Activated naive CD8-positive, alpha-beta T cell treated with anti-CD3 and anti-CD28 coated beads for 36 hours (primary cell): ENCODE measurements around the gene GNG7. TPM values are rescaled to one million over a fixed set of nuclear protein-coding genes. Genes with fewer than 3 reads are reported as not detected.

Experiments used
- DNase-seq: peaks from one replicate; pipeline ENCODE4 v3.0.0; 2021
- H3K27ac Mint-ChIP-seq: one replicate; pipeline ENCODE4 v1.8.0; 2022; ENCODE audit warnings: mild to moderate bottlenecking, moderate library complexity, mixed read lengths
- H3K27me3 Mint-ChIP-seq: one replicate; pipeline ENCODE4 v1.8.0; 2022; ENCODE audit warnings: mild to moderate bottlenecking, mixed read lengths
- H3K36me3 Mint-ChIP-seq: one replicate; pipeline ENCODE4 v1.8.0; 2021; ENCODE audit warnings: mild to moderate bottlenecking, mixed read lengths
- H3K4me1 Mint-ChIP-seq: one replicate; pipeline ENCODE4 v1.8.0; 2021; ENCODE audit warnings: mixed read lengths
- H3K4me3 Mint-ChIP-seq: one replicate; pipeline ENCODE4 v1.8.0; 2022; ENCODE audit warnings: mild to moderate bottlenecking, moderate library complexity, mixed read lengths
- H3K9me3 Mint-ChIP-seq: one replicate; pipeline ENCODE4 v1.8.0; 2022; ENCODE audit warnings: mixed read lengths
- total RNA-seq, 2 experiments: library from RNA; stranded (reverse); gene quantifications; one replicate each; pipeline ENCODE4 v1.2.3, GENCODE V29; 2021

Gene GNG7
- total RNA-seq, 2 experiments from 2014 or later = 0.36 to 0.45 TPM

DNA sequence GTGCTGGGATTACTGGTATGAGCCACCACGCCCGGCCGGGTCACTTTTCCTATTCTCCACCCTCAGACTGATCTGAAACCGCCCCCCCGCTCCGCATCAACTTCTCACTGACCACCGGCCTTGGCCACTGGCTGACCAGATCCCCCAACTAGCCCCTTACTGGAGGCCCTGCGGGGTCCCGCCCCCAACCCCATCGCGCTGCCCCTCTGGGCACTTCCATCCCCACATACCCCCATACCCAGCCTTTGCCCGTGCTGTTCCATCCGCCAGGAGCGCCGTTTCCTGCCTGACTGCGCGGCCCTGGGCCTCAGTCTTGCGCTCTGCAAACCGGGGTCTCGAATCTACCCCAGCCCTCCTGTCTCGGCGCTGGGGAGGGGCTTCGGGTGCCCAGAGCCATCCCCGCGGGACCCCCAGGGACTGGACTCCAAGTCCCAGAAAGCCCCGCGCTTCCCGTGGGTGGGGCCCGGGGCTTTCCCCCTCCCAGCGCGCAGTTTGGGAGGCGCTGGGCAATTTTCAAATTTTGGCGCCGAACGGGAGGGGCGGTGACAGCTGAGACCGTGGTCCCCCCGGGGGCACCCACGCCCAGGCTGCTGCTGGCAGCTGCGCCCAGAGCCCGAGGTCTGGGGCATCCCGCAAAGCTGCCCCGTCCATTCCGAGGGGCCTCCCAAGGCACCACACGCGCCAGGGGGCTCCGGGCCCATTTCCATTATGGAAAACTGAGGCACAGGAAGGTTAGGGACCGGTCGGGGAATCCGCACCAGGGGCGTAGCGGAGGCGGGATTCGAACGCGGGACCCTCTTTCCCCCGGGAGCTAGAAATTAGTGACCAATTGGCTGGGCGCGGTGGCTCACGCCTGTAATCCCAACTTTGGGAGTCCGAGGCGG is 240.5 kb downstream of the GNG7 start:
- Mint-ChIP-seq H3K4me1 (peaks cover 12% of the 10 kb centered on the region), H3K27ac (peak overlapping the region; percentile 69), H3K4me3 (peak overlapping the region; percentile 90), H3K9me3 (no peaks in the 10 kb centered on the region), H3K27me3 (peaks cover 4% of the 10 kb centered on the region), H3K36me3 (peaks cover 3% of the 10 kb centered on the region)
- DNase-seq = peak; percentile 82

Other genes with a start within 250 kb of the GNG7 start
- gene LMNB2, start 245.7 kb downstream of the GNG7 start, total RNA-seq = 100 to 1,000 TPM; 105 to 107 TPM
- 10 to 100 TPM; 83.0 to 97.2 TPM for gene GADD45B, start 226.6 kb downstream of the GNG7 start, total RNA-seq
- gene DIRAS1, start 18.7 kb upstream of the GNG7 start, total RNA-seq = under 1 TPM in 1 of 2 experiments, not detected in 1; 0.16 TPM
- 10 to 100 TPM; 50.5 to 52.1 TPM for gene SLC39A3, start 37.3 kb upstream of the GNG7 start, total RNA-seq
- gene SGTA, start 80.6 kb upstream of the GNG7 start, total RNA-seq = 10 to 100 TPM; 84.8 to 87.4 TPM
- gene THOP1, start 82.8 kb upstream of the GNG7 start, total RNA-seq = 100 to 1,000 TPM; 164 to 170 TPM
- 1 to 10 TPM; 1.2 to 1.3 TPM for gene ZNF554, start 117.2 kb upstream of the GNG7 start, total RNA-seq
- gene ZNF555, start 138.8 kb upstream of the GNG7 start, total RNA-seq = 1 to 10 TPM; 1.5 to 1.9 TPM
- gene ZNF556, start 164.6 kb upstream of the GNG7 start, total RNA-seq = not detected
- 1 to 10 TPM; 4.2 to 5.3 TPM for gene ZNF57, start 198.2 kb upstream of the GNG7 start, total RNA-seq
- 1 to 10 TPM; 3.4 to 3.5 TPM for gene ZNF77, start 242.3 kb upstream of the GNG7 start, total RNA-seq